Pulmonary artery endothelial cell (primary cell): ENCODE measurements around the gene CTSZ. TPM values are rescaled to one million over a fixed set of nuclear protein-coding genes. Genes with fewer than 3 reads are reported as not detected.
"Not testable (repeated sequence)": the region's sequence is repeated elsewhere in the genome, so short reads cannot be mapped to it uniquely, and the experiment has no call there.

ENCODE experiments used
- DNase-seq: peaks from one replicate; pipeline ENCODE4 v3.0.0-alpha.2; 2011; ENCODE audit warnings: low read depth, low spot score
- total RNA-seq: library from RNA; depleted of rRNA; stranded (reverse); fragments of >200 nt; gene quantifications from 2 replicates; pipeline ENCODE4 v1.2.3, GENCODE V29; 2014

Gene CTSZ
- total RNA-seq, result 223 and 244 TPM in 2 replicates

GRCh38 chr20:59006864-59007664 lies at the start of gene CTSZ:
Gene CTSZ (minus strand): TSS chr20:59007254. CDS start chr20:59007128, 126 bp downstream.
- DNase-seq, result no peak

- no peak for DNase-seq
These were observed 48.2 kb upstream of the CTSZ start for GRCh38 chr20:59055302-59055701.

GRCh38 chr20:59051666-59052185 lies 44.7 kb upstream of the CTSZ start:
- no peak for DNase-seq

GRCh38 chr20:59050437-59050836 lies 43.4 kb upstream of the CTSZ start:
- DNase-seq, result no peak

GRCh38 chr20:59048681-59049030 lies 41.6 kb upstream of the CTSZ start:
- no peak for DNase-seq

- DNase-seq, result no peak
These were observed 41.1 kb upstream of the CTSZ start for GRCh38 chr20:59047938-59048680.

GRCh38 chr20:59046862-59047261 lies 39.8 kb upstream of the CTSZ start:
- DNase-seq, result no peak

GRCh38 chr20:59044796-59045195 lies 37.7 kb upstream of the CTSZ start:
- DNase-seq, result no peak

- no peak for DNase-seq
These were observed 37.2 kb upstream of the CTSZ start for GRCh38 chr20:59044295-59044694.

GRCh38 chr20:59043698-59044097 lies 36.6 kb upstream of the CTSZ start:
- no peak for DNase-seq

GRCh38 chr20:59042796-59043631 lies 36.0 kb upstream of the CTSZ start:
- DNase-seq, result peak; percentile 57

- DNase-seq, result no peak
These were observed 35.2 kb upstream of the CTSZ start, which contains the start of gene PRELID3B for GRCh38 chr20:59042151-59042795. Gene PRELID3B (minus strand): TSS chr20:59042786. CDS start chr20:59042730, 56 bp downstream.

- not testable (repeated sequence) for DNase-seq
These were observed 34.4 kb upstream of the CTSZ start for GRCh38 chr20:59041487-59041886.

GRCh38 chr20:59040667-59041066 lies 33.6 kb upstream of the CTSZ start:
- no peak for DNase-seq

- no peak for DNase-seq
These were observed 32.2 kb upstream of the CTSZ start for GRCh38 chr20:59039233-59039632.

- no peak for DNase-seq
These were observed 30.3 kb upstream of the CTSZ start for GRCh38 chr20:59037386-59037785.

GRCh38 chr20:59035381-59035780 lies 28.3 kb upstream of the CTSZ start:
- no peak for DNase-seq

- DNase-seq, result no peak
These were observed 26.6 kb upstream of the CTSZ start for GRCh38 chr20:59033616-59034165.

GRCh38 chr20:59033093-59033492 lies 26.0 kb upstream of the CTSZ start:
- DNase-seq, result no peak

- DNase-seq, result no peak
These were observed 25.6 kb upstream of the CTSZ start for GRCh38 chr20:59032713-59033059.
